ENCODE results near the gene XYLT2.

- no peak for TF ChIP-seq EZH2 (IDR thresholded peaks at IDR 0.05; ENCODE audit: borderline replicate concordance)
- TF ChIP-seq, protein P1, sequence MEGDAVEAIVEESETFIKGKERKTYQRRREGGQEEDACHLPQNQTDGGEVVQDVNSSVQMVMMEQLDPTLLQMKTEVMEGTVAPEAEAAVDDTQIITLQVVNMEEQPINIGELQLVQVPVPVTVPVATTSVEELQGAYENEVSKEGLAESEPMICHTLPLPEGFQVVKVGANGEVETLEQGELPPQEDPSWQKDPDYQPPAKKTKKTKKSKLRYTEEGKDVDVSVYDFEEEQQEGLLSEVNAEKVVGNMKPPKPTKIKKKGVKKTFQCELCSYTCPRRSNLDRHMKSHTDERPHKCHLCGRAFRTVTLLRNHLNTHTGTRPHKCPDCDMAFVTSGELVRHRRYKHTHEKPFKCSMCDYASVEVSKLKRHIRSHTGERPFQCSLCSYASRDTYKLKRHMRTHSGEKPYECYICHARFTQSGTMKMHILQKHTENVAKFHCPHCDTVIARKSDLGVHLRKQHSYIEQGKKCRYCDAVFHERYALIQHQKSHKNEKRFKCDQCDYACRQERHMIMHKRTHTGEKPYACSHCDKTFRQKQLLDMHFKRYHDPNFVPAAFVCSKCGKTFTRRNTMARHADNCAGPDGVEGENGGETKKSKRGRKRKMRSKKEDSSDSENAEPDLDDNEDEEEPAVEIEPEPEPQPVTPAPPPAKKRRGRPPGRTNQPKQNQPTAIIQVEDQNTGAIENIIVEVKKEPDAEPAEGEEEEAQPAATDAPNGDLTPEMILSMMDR (IDR thresholded peaks at IDR 0.05; ENCODE audit: poor library complexity) = no peak
Observed at GRCh38 chr17:50316016-50316587, 29.8 kb upstream of the XYLT2 start.
